ENCODE results near the gene DHFR.

DNA sequence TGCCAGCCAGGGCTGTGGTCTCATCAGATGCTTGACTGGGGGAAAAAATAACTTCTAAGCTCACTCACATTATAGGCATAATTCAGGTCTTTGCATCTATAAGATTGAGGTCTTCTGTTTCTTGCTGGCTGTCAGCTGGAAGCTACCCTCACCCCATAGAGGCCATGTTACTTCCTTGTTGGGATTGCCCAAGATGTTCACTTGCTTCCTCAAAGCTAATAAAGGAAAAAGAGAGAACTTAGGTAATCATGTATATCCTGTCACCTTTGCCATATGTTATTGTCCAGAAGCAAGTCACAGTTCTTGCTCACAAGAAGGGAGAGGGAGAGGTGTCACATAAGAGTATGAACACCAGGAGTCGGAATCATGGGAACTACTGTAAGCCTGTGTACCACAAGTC is 46.1 kb downstream of the DHFR start:
- TF ChIP-seq CTCF (IDR thresholded peaks at IDR 0.05) (no peak), POLR2A (IDR thresholded peaks at IDR 0.05) (no peak)

All from esophagus squamous epithelium (tissue), 4 donors.